Panc1 (cell line): ENCODE data around the gene MTSS2. TPM values are rescaled to one million over a fixed set of nuclear protein-coding genes. Genes with fewer than 3 reads are reported as not detected.

ENCODE experiments used
- ATAC-seq: fragments of 200-7000 bp; cut with Tn5 transposase; 2 replicates; pipeline ENCODE4 v1.9.1; 2020; ENCODE audit warnings: mild to moderate bottlenecking, moderate library complexity
- BruUV-seq: library from RNA; stranded (reverse); fragments of 400-500 nt; replicated peaks from 2 replicates; lab custom pipeline; 2021; lab: Mats Ljungman, UMichigan
- CTCF ChIA-PET: fragments of 300-600 bp; sonication (Branson Sonifier 250); formaldehyde crosslinking; loops from one replicate; lab custom pipeline; 2022; ENCODE audit warnings: antibody characterized with exemption; lab: Charles Lee
- POLR2A ChIA-PET: fragments of 300-600 bp; sonication (Branson Sonifier 250); formaldehyde crosslinking; loops from one replicate; lab custom pipeline; 2022; ENCODE audit warnings: antibody characterized with exemption; lab: Charles Lee
- DNase-seq: peaks from one replicate; pipeline ENCODE4 v3.0.0-alpha.2; 2010; ENCODE audit warnings: low read depth, low spot score
- H3K27ac ChIP-seq: 2 replicates; pipeline ENCODE4 v1.5.1; 2011; ENCODE audit warnings: mild to moderate bottlenecking, low read length, inconsistent platforms
- H3K27me3 ChIP-seq: fragments of 200-500 bp; sonication (Bioruptor generic); 2 replicates; pipeline ENCODE4 v1.6.0; 2014; ENCODE audit warnings: low read length, inconsistent platforms; ENCODE audit not compliant: control insufficient read depth, insufficient read depth
- H3K36me3 ChIP-seq: fragments of 200-500 bp; sonication (Bioruptor generic); 2 replicates; pipeline ENCODE4 v1.5.1; 2014; ENCODE audit warnings: inconsistent platforms, mild to moderate bottlenecking, low read length, moderate library complexity; ENCODE audit not compliant: control insufficient read depth, insufficient read depth
- H3K4me1 ChIP-seq: 2 replicates; pipeline ENCODE4 v1.5.1; 2011; ENCODE audit warnings: inconsistent platforms, mild to moderate bottlenecking, low read length, moderate library complexity; ENCODE audit not compliant: control insufficient read depth, insufficient read depth
- H3K4me3 ChIP-seq, 2 experiments: 2 replicates each; pipeline ENCODE4 v1.5.1; 2011 to 2012; ENCODE audit warnings: low read depth in 2 of 2, low read length in 2 of 2, mild to moderate bottlenecking in 2 of 2, inconsistent platforms in 1 of 2, moderate library complexity in 1 of 2
- H3K9me3 ChIP-seq: fragments of 200-500 bp; sonication (Bioruptor generic); 2 replicates; pipeline ENCODE4 v1.5.1; 2014; ENCODE audit warnings: low read depth, mild to moderate bottlenecking, inconsistent platforms, low read length, moderate library complexity; ENCODE audit not compliant: control insufficient read depth, insufficient read depth
- POLR2AphosphoS5 ChIP-seq: IDR thresholded peaks from 2 replicates; pipeline ENCODE4 v1.6.1; 2012; ENCODE audit warnings: mild to moderate bottlenecking, low read depth, low read length, moderate library complexity
- SIN3A ChIP-seq: IDR thresholded peaks from 2 replicates; pipeline ENCODE4 v1.6.1; 2012; ENCODE audit warnings: low read depth, mild to moderate bottlenecking, low read length, moderate library complexity, borderline replicate concordance; ENCODE audit not compliant: insufficient read depth
- TCF7L2 ChIP-seq: IDR thresholded peaks from 2 replicates; pipeline ENCODE4 v1.6.1; 2011; ENCODE audit warnings: mild to moderate bottlenecking, low read depth, low read length, inconsistent platforms
- in situ Hi-C: cut with HindIII; loops from 2 replicates; pipeline ENCODE4 v1.10.0; 2016; ENCODE audit warnings: low sequenced_read_pairs, low pct_unique_long_range_greater_than_20kb
- intact Hi-C: fragments of 100-400 bp; cut with micrococcal nuclease; formaldehyde crosslinking; loops from one replicate; pipeline ENCODE4 v1.10.0; 2022; ENCODE audit not compliant: unreplicated experiment
- total RNA-seq: library from RNA; stranded (reverse); gene quantifications from one replicate; pipeline ENCODE4 v1.2.1, GENCODE V29; 2021; ENCODE audit not compliant: unreplicated experiment
- TF ChIP-seq, protein P1 (sequence below): fragments of 450-650 bp; IDR thresholded peaks from 2 replicates; pipeline ENCODE4 v1.5.1; 2017; ENCODE audit warnings: mild to moderate bottlenecking
- TF ChIP-seq, protein P2 (sequence below), 2 experiments: IDR thresholded peaks; 2 replicates each; pipeline ENCODE4 v1.6.1; 2011 to 2012; ENCODE audit warnings: low read depth in 2 of 2, control low read depth in 1 of 2, low read length in 1 of 2, mild to moderate bottlenecking in 1 of 2, moderate library complexity in 1 of 2; ENCODE audit not compliant: insufficient read depth in 1 of 2

Gene MTSS2
- total RNA-seq, 1 experiment from 2014 or later, result 55.7 TPM

DNA sequence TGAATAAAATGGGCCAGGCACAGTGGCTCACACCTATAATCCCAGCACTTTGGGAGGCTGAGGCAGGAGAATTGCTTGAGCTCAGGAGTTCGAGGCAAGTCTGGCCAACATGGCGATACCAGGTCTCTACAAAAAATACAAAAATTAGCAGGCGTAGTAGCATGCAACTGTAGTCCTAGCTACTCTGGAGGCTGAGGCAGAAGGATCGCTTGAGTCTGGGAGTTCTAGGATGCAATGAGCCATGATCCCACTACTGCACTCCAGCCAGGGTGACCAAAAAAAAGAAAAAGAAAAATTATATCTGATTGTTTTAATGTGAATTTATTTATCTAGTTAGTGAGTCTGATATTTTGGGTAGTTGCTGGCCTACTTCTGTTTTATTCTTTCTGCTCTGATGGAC, 32.4 kb downstream of the MTSS2 start:
- Histone ChIP-seq H3K27ac (peak overlapping the region; percentile 19; the same call in 1 of the 2 replicates), H3K9me3 (no peaks in the 10 kb centered on the region), H3K27me3 (no peaks in the 10 kb centered on the region), H3K4me3 (no peak overlapping the region), H3K36me3 (no peaks in the 10 kb centered on the region), H3K4me1 (no peaks in the 10 kb centered on the region; the same call in 1 of the 2 replicates)
- intact Hi-C loops (loop anchor here (10.0 kb wide), 1 partner anchor 79 kb away; no protein-coding TSS in a partner anchor), in situ Hi-C loops (no loop called here)
- ATAC-seq, result peak; percentile 52
- TF ChIP-seq SIN3A (no peak), POLR2AphosphoS5 (no peak), TCF7L2 (no peak)
- TF ChIP-seq, protein P1, sequence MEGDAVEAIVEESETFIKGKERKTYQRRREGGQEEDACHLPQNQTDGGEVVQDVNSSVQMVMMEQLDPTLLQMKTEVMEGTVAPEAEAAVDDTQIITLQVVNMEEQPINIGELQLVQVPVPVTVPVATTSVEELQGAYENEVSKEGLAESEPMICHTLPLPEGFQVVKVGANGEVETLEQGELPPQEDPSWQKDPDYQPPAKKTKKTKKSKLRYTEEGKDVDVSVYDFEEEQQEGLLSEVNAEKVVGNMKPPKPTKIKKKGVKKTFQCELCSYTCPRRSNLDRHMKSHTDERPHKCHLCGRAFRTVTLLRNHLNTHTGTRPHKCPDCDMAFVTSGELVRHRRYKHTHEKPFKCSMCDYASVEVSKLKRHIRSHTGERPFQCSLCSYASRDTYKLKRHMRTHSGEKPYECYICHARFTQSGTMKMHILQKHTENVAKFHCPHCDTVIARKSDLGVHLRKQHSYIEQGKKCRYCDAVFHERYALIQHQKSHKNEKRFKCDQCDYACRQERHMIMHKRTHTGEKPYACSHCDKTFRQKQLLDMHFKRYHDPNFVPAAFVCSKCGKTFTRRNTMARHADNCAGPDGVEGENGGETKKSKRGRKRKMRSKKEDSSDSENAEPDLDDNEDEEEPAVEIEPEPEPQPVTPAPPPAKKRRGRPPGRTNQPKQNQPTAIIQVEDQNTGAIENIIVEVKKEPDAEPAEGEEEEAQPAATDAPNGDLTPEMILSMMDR, result no peak
- ChIA-PET POLR2A (no interaction called here), CTCF (interaction anchor here (0.6 to 1.2 kb wide), 4 partner anchors 15 to 671 kb away, joined by 4 to 14 read pairs (median 5); no protein-coding TSS in a partner anchor)
- DNase-seq, result no peak
- no TSS peak for BruUV-seq

DNA sequence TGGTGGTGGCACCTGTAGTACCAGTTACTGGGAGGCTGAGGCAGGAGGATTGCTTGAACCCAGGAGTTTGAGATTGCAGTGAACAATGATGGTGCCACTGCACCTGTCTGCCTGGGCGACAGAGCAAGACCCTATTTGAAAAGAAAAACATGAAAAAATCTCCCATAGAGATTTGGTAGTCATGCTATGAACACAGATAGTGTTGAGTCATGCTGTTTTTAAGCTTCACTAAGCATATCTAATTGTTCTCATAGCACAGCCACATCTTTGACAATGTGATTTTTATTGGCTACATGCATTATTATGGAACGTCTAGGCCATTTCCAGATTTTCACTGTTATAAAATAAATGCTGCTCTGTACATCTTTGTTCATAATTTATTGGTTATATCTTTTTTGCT, 33.5 kb downstream of the MTSS2 start:
- intact Hi-C loops, result loop anchor here (10.0 kb wide), 1 partner anchor 78 kb away; no protein-coding TSS in a partner anchor
- H3K36me3 ChIP-seq, result no peaks in the 10 kb centered on the region
- H3K4me3 ChIP-seq, result no peak overlapping the region
- in situ Hi-C loops, result no loop called here
- H3K27me3 ChIP-seq, result no peaks in the 10 kb centered on the region
- DNase-seq (no peak), ATAC-seq (no peak)
- no TSS peak for BruUV-seq
- H3K27ac ChIP-seq, result no peak overlapping the region; the same call in 1 of the 2 replicates
- ChIA-PET POLR2A (no interaction called here), CTCF (interaction anchor here (0.6 kb wide), 1 partner anchor 113 kb away, joined by 3 read pairs; no protein-coding TSS in a partner anchor)
- no peaks in the 10 kb centered on the region for H3K9me3 ChIP-seq
- TF ChIP-seq TCF7L2 (no peak), SIN3A (no peak)
- TF ChIP-seq, protein P2, sequence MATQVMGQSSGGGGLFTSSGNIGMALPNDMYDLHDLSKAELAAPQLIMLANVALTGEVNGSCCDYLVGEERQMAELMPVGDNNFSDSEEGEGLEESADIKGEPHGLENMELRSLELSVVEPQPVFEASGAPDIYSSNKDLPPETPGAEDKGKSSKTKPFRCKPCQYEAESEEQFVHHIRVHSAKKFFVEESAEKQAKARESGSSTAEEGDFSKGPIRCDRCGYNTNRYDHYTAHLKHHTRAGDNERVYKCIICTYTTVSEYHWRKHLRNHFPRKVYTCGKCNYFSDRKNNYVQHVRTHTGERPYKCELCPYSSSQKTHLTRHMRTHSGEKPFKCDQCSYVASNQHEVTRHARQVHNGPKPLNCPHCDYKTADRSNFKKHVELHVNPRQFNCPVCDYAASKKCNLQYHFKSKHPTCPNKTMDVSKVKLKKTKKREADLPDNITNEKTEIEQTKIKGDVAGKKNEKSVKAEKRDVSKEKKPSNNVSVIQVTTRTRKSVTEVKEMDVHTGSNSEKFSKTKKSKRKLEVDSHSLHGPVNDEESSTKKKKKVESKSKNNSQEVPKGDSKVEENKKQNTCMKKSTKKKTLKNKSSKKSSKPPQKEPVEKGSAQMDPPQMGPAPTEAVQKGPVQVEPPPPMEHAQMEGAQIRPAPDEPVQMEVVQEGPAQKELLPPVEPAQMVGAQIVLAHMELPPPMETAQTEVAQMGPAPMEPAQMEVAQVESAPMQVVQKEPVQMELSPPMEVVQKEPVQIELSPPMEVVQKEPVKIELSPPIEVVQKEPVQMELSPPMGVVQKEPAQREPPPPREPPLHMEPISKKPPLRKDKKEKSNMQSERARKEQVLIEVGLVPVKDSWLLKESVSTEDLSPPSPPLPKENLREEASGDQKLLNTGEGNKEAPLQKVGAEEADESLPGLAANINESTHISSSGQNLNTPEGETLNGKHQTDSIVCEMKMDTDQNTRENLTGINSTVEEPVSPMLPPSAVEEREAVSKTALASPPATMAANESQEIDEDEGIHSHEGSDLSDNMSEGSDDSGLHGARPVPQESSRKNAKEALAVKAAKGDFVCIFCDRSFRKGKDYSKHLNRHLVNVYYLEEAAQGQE (IDR thresholded peaks at IDR 0.05; ENCODE audit: insufficient read depth in 1 of 2, low read depth in 2 of 2, low read length in 1 of 2), result no peak
- H3K4me1 ChIP-seq, result no peaks in the 10 kb centered on the region; the same call in 1 of the 2 replicates

DNA sequence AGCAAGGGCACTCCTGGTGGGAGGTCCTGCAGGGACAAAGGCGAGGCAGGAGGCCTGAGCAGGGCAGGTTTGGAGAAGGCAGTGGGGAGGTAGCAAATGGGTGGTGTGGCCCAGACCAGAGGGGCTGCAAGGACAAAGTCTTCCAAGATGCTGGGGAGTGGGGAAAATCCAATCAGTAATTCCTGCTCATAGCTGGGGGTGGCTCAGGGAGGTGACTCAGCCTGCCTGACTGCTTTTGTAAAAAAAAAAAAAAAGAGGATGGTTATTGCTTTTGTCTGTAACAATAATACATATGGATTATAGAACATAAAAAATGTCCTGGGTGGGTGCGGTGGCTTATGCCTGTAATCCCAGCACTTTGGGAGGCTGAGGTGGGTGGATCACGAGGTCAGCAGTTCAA, 34.3 kb downstream of the MTSS2 start:
- Histone ChIP-seq H3K36me3 (no peaks in the 10 kb centered on the region), H3K27me3 (no peaks in the 10 kb centered on the region), H3K4me1 (no peaks in the 10 kb centered on the region; the same call in 1 of the 2 replicates), H3K9me3 (no peaks in the 10 kb centered on the region), H3K4me3 (no peak overlapping the region), H3K27ac (no peak overlapping the region)
- no peak for ATAC-seq
- DNase-seq, result no peak
- CTCF ChIA-PET, result no interaction called here
- no TSS peak for BruUV-seq
- in situ Hi-C loops (no loop called here), intact Hi-C loops (loop anchor here (10.0 kb wide), 1 partner anchor 77 kb away; no protein-coding TSS in a partner anchor)
- POLR2A ChIA-PET, result no interaction called here
- TF ChIP-seq, protein P1, result no peak
- TF ChIP-seq POLR2AphosphoS5 (no peak), SIN3A (no peak)
